Measurements from ENCODE around the gene ATP12A.

DNA sequence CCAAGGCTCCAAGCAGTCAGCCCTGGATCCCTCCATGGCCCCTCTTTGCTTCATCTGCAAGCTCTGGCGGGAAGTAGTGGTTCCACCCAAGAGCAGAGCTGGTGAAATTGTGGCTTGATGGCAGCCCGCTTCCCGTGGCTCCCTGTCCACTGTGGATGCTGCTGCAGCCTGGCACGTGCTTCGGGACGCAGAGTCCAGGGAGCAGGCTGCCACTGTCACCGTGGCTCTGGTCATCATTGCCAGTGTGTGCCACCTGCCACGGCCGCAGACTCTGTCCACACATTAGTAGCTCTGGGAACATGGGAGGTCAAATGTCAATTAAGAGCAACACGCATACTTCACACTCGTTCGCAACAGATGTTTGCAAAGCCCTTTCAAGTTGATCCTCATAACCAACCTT lies 43.0 kb downstream of the ATP12A start:
- TF ChIP-seq POLR2A (IDR thresholded peaks at IDR 0.05; ENCODE audit: low read depth) (no peak), POLR2AphosphoS5 (IDR thresholded peaks at IDR 0.05) (no peak), EP300 (IDR thresholded peaks at IDR 0.05) (no peak)
- TF ChIP-seq, protein P1, sequence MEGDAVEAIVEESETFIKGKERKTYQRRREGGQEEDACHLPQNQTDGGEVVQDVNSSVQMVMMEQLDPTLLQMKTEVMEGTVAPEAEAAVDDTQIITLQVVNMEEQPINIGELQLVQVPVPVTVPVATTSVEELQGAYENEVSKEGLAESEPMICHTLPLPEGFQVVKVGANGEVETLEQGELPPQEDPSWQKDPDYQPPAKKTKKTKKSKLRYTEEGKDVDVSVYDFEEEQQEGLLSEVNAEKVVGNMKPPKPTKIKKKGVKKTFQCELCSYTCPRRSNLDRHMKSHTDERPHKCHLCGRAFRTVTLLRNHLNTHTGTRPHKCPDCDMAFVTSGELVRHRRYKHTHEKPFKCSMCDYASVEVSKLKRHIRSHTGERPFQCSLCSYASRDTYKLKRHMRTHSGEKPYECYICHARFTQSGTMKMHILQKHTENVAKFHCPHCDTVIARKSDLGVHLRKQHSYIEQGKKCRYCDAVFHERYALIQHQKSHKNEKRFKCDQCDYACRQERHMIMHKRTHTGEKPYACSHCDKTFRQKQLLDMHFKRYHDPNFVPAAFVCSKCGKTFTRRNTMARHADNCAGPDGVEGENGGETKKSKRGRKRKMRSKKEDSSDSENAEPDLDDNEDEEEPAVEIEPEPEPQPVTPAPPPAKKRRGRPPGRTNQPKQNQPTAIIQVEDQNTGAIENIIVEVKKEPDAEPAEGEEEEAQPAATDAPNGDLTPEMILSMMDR (IDR thresholded peaks at IDR 0.05) = no peak
